ENCODE measurements around the gene PANK4.

The PANK4 gene

GRCh38 chr1:2530513-2531361, 4.3 kb upstream of the PANK4 start:
- peaks cover 15% of the 10 kb centered on the region for H3K4me1 Mint-ChIP-seq (ENCODE audit: low read depth)
- no peak overlapping the region for H3K27ac Mint-ChIP-seq
- no peaks in the 10 kb centered on the region for H3K9me3 Mint-ChIP-seq (ENCODE audit: low read depth)
- peak overlapping the region; percentile 56 for H3K4me3 Mint-ChIP-seq
- peaks cover 2% of the 10 kb centered on the region for H3K27me3 Mint-ChIP-seq
- H3K36me3 Mint-ChIP-seq: no peaks in the 10 kb centered on the region

- Mint-ChIP-seq H3K27me3 (peaks cover 2% of the 10 kb centered on the region), H3K27ac (no peak within 1 kb of the TSS), H3K4me1 (ENCODE audit: low read depth) (peaks cover 18% of the 10 kb centered on the region), H3K4me3 (peak within 1 kb of the TSS; percentile 82), H3K9me3 (ENCODE audit: low read depth) (no peaks in the 10 kb centered on the region), H3K36me3 (no peaks in the 10 kb centered on the region)
Observed at GRCh38 chr1:2529784-2530512, 3.6 kb upstream of the PANK4 start, which contains the start of gene HES5. Gene HES5, minus strand, starts transcription at chr1:2530263. Its CDS starts 99 bp downstream, at chr1:2530164.

DNA sequence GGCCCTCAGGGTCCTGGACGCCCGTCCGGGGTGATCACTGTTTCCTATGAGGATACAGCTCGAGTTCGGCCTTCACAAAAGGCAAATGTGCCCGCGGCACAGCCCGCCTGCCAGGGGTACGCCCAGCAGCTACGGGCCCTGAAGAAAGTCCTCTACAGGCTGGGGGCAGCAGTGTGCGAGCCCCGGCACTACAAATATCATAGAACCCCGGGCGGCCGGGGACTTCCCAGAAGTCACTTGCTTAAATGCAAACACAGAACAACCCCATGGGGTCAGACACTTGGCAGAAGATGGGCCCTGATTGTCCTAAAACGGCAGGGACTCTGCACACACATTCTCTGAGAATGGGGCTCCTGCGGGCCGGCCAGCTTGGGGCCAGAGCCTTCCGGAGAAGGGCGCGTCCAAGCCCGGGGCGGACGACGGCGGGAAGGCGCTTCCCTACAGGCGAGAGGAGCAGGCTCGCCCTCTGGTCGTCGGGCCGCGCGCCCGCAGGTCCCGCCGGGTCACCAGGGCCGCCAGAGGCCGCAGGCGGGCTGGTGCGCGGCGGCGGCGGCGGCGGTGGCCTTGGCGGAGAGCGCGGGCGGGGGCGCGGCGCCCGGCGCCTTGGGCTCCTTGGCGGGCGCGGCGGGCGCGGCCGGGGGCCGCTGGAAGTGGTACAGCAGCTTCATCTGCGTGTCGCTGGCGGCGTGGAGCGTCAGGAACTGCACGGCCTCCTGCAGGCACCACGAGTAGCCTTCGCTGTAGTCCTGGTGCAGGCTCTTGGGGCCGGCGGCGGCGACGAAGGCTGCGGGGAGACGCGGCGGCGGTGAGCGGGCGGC, 2.8 kb upstream of the PANK4 start:
- H3K4me3 Mint-ChIP-seq: peak overlapping the region; percentile 82
- H3K27ac Mint-ChIP-seq: no peak overlapping the region
- peaks cover 26% of the 10 kb centered on the region for H3K4me1 Mint-ChIP-seq (ENCODE audit: low read depth)
- H3K9me3 Mint-ChIP-seq (ENCODE audit: low read depth): no peaks in the 10 kb centered on the region
- H3K36me3 Mint-ChIP-seq: no peaks in the 10 kb centered on the region
- peaks cover 2% of the 10 kb centered on the region for H3K27me3 Mint-ChIP-seq

DNA sequence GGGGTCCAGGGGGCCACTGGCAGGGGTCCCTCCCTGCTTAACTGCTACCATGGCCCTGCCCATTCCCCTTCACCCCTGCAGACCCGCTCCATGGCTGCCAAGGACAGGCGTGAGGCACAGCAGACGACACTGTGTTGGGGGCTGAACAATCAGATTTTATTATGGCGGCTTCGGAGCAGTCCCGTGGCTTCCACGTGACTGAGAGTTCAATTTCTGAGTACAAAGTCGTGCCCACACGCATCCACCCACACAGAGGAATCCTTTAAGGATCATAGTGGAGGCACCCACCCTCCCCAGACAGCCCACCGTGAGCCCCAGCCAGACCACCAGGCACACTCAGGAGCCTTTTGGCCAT, 2.2 kb upstream of the PANK4 start:
- no peak overlapping the region for H3K27ac Mint-ChIP-seq
- no peaks in the 10 kb centered on the region for H3K36me3 Mint-ChIP-seq
- peaks cover 2% of the 10 kb centered on the region for H3K27me3 Mint-ChIP-seq
- no peaks in the 10 kb centered on the region for H3K9me3 Mint-ChIP-seq (ENCODE audit: low read depth)
- peak overlapping the region; percentile 82 for H3K4me3 Mint-ChIP-seq
- peaks cover 32% of the 10 kb centered on the region for H3K4me1 Mint-ChIP-seq (ENCODE audit: low read depth)

GRCh38 chr1:2528016-2528415, 1.6 kb upstream of the PANK4 start:
- H3K27ac Mint-ChIP-seq: no peak overlapping the region
- H3K4me3 Mint-ChIP-seq: no peak overlapping the region
- no peaks in the 10 kb centered on the region for H3K36me3 Mint-ChIP-seq
- H3K9me3 Mint-ChIP-seq (ENCODE audit: low read depth): no peaks in the 10 kb centered on the region
- H3K27me3 Mint-ChIP-seq: peaks cover 2% of the 10 kb centered on the region
- H3K4me1 Mint-ChIP-seq (ENCODE audit: low read depth): peaks cover 38% of the 10 kb centered on the region

- Mint-ChIP-seq H3K4me1 (ENCODE audit: low read depth) (peaks cover 43% of the 10 kb centered on the region), H3K27ac (no peak overlapping the region), H3K4me3 (no peak overlapping the region), H3K9me3 (ENCODE audit: low read depth) (no peaks in the 10 kb centered on the region), H3K27me3 (peaks cover 2% of the 10 kb centered on the region), H3K36me3 (no peaks in the 10 kb centered on the region)
Observed at GRCh38 chr1:2527556-2527860, 1.1 kb upstream of the PANK4 start.

DNA sequence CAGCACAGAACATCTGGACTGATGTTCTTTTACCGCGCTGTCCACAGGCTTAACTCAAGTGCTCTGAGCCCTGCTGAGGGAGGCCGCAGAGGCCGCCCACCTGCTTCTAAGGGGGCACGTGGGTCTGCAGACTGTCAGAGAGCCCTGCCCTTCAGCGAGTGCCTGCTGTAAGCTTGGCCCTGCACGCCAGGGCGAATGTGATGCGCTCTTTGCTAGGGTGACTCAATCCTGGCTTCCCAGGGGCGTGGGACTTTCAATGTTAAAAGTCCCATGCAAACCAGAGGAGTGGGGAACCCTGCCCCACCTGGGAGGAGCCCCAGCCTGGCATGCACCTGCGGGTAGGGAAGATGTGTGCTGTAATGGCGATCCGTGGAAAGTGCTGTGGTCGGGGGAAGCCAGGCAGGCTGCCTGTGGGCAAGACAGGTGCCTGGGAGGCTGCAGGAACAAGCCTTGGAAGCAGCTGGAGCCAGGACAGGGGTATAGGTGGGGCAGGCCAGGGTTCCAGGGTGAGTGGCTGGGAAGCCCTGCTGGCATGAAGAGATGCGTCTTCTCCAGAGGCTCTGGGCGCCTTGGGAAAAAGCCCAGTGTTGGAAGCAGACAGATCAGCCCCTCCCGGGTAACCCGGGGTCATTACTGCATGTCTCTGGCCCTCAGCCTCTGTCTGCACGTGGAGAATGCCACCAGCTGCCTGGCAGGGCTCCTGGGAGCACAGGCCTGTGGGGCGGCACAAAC, 594 bp upstream of the PANK4 start:
- peak overlapping the region; percentile 75 for H3K27ac Mint-ChIP-seq

GRCh38 chr1:2525572-2525919, 850 bp downstream of the PANK4 start:
- no peaks in the 10 kb centered on the region for H3K9me3 Mint-ChIP-seq (ENCODE audit: low read depth)
- peaks cover 2% of the 10 kb centered on the region for H3K27me3 Mint-ChIP-seq
- no peaks in the 10 kb centered on the region for H3K36me3 Mint-ChIP-seq
- peak overlapping the region; percentile 94 for H3K4me3 Mint-ChIP-seq
- peaks cover 41% of the 10 kb centered on the region for H3K4me1 Mint-ChIP-seq (ENCODE audit: low read depth)
- peak overlapping the region; percentile 90 for H3K27ac Mint-ChIP-seq

More for the DNA sequence above, 594 bp upstream of the PANK4 start:
- Mint-ChIP-seq H3K9me3 (ENCODE audit: low read depth) (no peaks in the 10 kb centered on the region), H3K4me3 (peak overlapping the region; percentile 77), H3K4me1 (ENCODE audit: low read depth) (peaks cover 46% of the 10 kb centered on the region), H3K36me3 (no peaks in the 10 kb centered on the region), H3K27me3 (peaks cover 2% of the 10 kb centered on the region)

GRCh38 chr1:2523891-2524609, 2.3 kb downstream of the PANK4 start:
- H3K36me3 Mint-ChIP-seq: no peaks in the 10 kb centered on the region
- H3K4me1 Mint-ChIP-seq (ENCODE audit: low read depth): peaks cover 40% of the 10 kb centered on the region
- H3K27ac Mint-ChIP-seq: peak overlapping the region; percentile 88
- H3K27me3 Mint-ChIP-seq: peaks cover 2% of the 10 kb centered on the region
- peak overlapping the region; percentile 94 for H3K4me3 Mint-ChIP-seq
- H3K9me3 Mint-ChIP-seq (ENCODE audit: low read depth): no peaks in the 10 kb centered on the region

DNA sequence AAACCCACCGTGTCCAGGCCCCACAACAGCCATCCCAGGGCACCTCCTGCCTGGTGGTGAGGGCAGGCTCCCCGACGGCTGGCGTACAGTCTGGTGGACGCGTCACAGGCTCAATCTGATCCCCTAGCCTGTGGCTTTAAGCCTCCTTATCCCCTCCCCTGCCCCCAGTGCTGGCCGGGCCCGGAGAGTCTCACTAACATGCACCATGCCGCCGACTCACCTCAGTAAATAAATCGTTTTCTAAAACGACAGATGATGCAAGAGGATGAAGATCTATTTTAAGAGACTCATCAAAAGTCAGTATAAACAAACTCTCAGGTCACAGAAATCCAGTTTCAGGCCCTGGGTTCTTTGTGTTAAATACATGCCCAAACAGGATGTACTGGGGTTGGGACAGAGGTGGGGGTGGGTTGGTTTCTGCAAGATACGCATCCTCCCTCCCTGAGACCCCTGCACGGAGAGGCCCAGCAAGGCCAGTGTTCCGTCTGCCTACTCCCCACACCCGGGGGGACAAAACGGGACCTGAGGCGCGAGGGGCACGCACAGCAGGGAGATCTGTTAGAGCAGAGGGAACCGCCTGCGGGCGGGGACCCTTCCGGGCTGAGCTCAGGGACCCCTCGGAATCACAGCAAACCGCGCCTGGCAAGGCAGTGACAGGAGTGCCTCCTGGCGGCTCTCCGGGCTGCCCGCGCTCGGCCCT, 3.1 kb downstream of the PANK4 start:
- peak overlapping the region; percentile 94 for H3K4me3 Mint-ChIP-seq
- no peaks in the 10 kb centered on the region for H3K9me3 Mint-ChIP-seq (ENCODE audit: low read depth)
- H3K36me3 Mint-ChIP-seq: no peaks in the 10 kb centered on the region
- H3K27me3 Mint-ChIP-seq: peaks cover 2% of the 10 kb centered on the region
- H3K27ac Mint-ChIP-seq: peak overlapping the region; percentile 96
- peaks cover 36% of the 10 kb centered on the region for H3K4me1 Mint-ChIP-seq (ENCODE audit: low read depth)

GRCh38 chr1:2522230-2522629, 4.2 kb downstream of the PANK4 start:
- Mint-ChIP-seq H3K27ac (peak overlapping the region; percentile 96), H3K9me3 (ENCODE audit: low read depth) (no peaks in the 10 kb centered on the region), H3K4me1 (ENCODE audit: low read depth) (peaks cover 36% of the 10 kb centered on the region), H3K36me3 (no peaks in the 10 kb centered on the region), H3K27me3 (peaks cover 2% of the 10 kb centered on the region), H3K4me3 (no peak overlapping the region)

DNA sequence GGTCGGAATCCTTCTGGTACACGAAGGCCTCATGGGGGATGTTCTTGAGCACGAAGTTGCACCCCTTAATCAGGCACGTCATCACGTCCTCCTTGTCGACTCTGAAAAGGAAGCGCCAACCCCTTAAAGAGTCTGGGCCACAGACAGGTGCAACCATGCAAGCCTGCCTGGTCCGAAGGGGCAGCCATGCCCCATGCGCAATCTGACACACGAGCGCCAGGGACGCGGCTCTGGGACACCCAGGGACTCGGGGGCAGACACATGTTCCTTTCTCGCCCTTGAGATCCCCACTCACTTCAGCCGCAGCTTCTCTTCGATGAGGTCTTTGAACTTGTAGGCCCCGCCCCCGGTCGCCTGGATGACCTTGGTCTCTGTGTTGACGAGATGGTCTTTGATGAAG, 5.6 kb downstream of the PANK4 start:
- Mint-ChIP-seq H3K36me3 (no peaks in the 10 kb centered on the region), H3K27ac (no peak overlapping the region), H3K27me3 (no peaks in the 10 kb centered on the region), H3K4me1 (ENCODE audit: low read depth) (peaks cover 31% of the 10 kb centered on the region), H3K9me3 (ENCODE audit: low read depth) (no peaks in the 10 kb centered on the region), H3K4me3 (no peak overlapping the region)

GRCh38 chr1:2520206-2520605, 6.2 kb downstream of the PANK4 start:
- no peaks in the 10 kb centered on the region for H3K36me3 Mint-ChIP-seq

More at GRCh38 chr1:2520206-2520605, 6.2 kb downstream of the PANK4 start:
- Mint-ChIP-seq H3K4me1 (ENCODE audit: low read depth) (peaks cover 30% of the 10 kb centered on the region), H3K4me3 (no peak overlapping the region), H3K27me3 (no peaks in the 10 kb centered on the region), H3K9me3 (ENCODE audit: low read depth) (no peaks in the 10 kb centered on the region), H3K27ac (no peak overlapping the region)
